Measurements from ENCODE around the gene ZDHHC14. TPM values are rescaled to one million over a fixed set of nuclear protein-coding genes. Genes with fewer than 3 reads are reported as not detected.

The ZDHHC14 gene
- total and polyA plus RNA-seq, 2 experiments from 2014 or later: 3.0 to 7.4 TPM

DNA sequence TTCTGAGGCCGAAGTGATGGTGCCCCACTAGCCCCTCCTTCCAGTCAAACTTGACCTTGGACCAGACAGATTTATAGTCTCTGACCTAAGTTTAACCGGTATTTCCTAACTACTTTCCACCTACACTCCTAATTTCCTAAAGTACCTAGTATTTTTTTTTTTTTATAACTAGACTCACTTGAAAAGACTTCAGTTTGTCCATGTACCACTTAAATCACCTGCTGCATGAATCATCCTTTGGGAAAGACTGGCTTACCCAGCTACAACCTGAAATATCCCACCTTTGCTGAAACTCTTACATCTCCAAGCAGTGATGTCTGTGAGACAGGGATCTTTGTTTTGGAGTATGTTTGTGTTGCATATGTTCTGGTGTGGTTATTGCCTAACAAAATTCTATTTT is 71.1 kb downstream of the ZDHHC14 start (continued):
- TF ChIP-seq, protein P1, sequence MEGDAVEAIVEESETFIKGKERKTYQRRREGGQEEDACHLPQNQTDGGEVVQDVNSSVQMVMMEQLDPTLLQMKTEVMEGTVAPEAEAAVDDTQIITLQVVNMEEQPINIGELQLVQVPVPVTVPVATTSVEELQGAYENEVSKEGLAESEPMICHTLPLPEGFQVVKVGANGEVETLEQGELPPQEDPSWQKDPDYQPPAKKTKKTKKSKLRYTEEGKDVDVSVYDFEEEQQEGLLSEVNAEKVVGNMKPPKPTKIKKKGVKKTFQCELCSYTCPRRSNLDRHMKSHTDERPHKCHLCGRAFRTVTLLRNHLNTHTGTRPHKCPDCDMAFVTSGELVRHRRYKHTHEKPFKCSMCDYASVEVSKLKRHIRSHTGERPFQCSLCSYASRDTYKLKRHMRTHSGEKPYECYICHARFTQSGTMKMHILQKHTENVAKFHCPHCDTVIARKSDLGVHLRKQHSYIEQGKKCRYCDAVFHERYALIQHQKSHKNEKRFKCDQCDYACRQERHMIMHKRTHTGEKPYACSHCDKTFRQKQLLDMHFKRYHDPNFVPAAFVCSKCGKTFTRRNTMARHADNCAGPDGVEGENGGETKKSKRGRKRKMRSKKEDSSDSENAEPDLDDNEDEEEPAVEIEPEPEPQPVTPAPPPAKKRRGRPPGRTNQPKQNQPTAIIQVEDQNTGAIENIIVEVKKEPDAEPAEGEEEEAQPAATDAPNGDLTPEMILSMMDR (conservative IDR thresholded peaks at IDR 0.05; ENCODE audit: low read depth in 2 of 2): no peak
- TF ChIP-seq, protein P2, sequence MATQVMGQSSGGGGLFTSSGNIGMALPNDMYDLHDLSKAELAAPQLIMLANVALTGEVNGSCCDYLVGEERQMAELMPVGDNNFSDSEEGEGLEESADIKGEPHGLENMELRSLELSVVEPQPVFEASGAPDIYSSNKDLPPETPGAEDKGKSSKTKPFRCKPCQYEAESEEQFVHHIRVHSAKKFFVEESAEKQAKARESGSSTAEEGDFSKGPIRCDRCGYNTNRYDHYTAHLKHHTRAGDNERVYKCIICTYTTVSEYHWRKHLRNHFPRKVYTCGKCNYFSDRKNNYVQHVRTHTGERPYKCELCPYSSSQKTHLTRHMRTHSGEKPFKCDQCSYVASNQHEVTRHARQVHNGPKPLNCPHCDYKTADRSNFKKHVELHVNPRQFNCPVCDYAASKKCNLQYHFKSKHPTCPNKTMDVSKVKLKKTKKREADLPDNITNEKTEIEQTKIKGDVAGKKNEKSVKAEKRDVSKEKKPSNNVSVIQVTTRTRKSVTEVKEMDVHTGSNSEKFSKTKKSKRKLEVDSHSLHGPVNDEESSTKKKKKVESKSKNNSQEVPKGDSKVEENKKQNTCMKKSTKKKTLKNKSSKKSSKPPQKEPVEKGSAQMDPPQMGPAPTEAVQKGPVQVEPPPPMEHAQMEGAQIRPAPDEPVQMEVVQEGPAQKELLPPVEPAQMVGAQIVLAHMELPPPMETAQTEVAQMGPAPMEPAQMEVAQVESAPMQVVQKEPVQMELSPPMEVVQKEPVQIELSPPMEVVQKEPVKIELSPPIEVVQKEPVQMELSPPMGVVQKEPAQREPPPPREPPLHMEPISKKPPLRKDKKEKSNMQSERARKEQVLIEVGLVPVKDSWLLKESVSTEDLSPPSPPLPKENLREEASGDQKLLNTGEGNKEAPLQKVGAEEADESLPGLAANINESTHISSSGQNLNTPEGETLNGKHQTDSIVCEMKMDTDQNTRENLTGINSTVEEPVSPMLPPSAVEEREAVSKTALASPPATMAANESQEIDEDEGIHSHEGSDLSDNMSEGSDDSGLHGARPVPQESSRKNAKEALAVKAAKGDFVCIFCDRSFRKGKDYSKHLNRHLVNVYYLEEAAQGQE (IDR thresholded peaks at IDR 0.05; ENCODE audit: unreplicated experiment): no peak
- TF ChIP-seq CREB1 (CRISPR knock-in tag; IDR thresholded peaks at IDR 0.05; ENCODE audit: low read depth) (no peak), ZNF114 (CRISPR knock-in tag; IDR thresholded peaks at IDR 0.05) (no peak), STAT1 (IDR thresholded peaks at IDR 0.05; ENCODE audit: unreplicated experiment) (no peak), POLR2AphosphoS5 (IDR thresholded peaks at IDR 0.05; ENCODE audit: low read depth) (no peak)
- TF ChIP-seq, protein P3, sequence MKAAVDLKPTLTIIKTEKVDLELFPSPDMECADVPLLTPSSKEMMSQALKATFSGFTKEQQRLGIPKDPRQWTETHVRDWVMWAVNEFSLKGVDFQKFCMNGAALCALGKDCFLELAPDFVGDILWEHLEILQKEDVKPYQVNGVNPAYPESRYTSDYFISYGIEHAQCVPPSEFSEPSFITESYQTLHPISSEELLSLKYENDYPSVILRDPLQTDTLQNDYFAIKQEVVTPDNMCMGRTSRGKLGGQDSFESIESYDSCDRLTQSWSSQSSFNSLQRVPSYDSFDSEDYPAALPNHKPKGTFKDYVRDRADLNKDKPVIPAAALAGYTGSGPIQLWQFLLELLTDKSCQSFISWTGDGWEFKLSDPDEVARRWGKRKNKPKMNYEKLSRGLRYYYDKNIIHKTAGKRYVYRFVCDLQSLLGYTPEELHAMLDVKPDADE (IDR thresholded peaks at IDR 0.05): no peak

DNA sequence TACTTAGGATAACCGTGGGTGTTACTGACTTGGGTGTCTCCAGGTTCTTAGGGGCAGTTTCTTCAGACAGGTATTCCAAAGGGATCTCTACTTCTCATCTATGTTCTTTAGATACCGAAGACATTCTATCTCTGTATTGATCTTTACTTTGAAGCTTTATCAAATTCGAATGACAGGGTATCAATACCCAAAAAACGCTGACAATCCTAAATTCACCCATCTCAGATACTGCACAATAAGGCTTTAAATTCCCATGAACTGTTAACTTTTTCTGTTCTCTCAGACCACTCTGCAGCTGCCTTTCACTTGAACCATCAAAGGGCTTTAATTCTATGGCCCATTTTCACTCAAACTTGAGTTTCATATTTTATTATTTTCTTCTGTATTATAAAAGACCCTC is 72.1 kb downstream of the ZDHHC14 start:
- no peaks in the 10 kb centered on the region; the same call in 2 of the 3 replicates for H3K9me3 Mint-ChIP-seq
- no peak overlapping the region for H3K27ac Mint-ChIP-seq
- ATAC-seq (no peak), DNase-seq (ENCODE audit: low spot score) (no peak)
- Histone ChIP-seq H3K9me2 (ENCODE audit: insufficient read depth) (no peaks in the 10 kb centered on the region), H3F3A (replicated peaks; ENCODE audit: low read depth) (0 out of 2 replicates have a peak, but pooled peaks cover 6% of the 10 kb centered on the region), H3K79me2 (replicated peaks; ENCODE audit: insufficient read depth) (no peaks in the 10 kb centered on the region), H2AFZ (no peak overlapping the region), H3K27me3 (ENCODE audit: insufficient read depth) (no peaks in the 10 kb centered on the region), H3K4me2 (no peak overlapping the region), H3K27ac (ENCODE audit: low read depth) (no peak overlapping the region), H3K36me3 (ENCODE audit: insufficient read depth) (no peaks in the 10 kb centered on the region), H4K20me1 (replicated peaks; ENCODE audit: insufficient read depth) (no peaks in the 10 kb centered on the region), H3K4me3 (no peak overlapping the region), H3K4me1 (ENCODE audit: insufficient read depth) (peaks cover 16% of the 10 kb centered on the region)
- peaks cover 24% of the 10 kb centered on the region for H3K4me1 Mint-ChIP-seq
- H3K4me3 Mint-ChIP-seq: no peak overlapping the region
- H3K36me3 Mint-ChIP-seq (ENCODE audit: low read depth): no peaks in the 10 kb centered on the region
- peaks cover 8% of the 10 kb centered on the region for H3K27me3 Mint-ChIP-seq (ENCODE audit: insufficient read depth, low read depth, poor library complexity)
- no peak for TF ChIP-seq STAT1 (IDR thresholded peaks at IDR 0.05; ENCODE audit: unreplicated experiment)
- TF ChIP-seq, protein P4, sequence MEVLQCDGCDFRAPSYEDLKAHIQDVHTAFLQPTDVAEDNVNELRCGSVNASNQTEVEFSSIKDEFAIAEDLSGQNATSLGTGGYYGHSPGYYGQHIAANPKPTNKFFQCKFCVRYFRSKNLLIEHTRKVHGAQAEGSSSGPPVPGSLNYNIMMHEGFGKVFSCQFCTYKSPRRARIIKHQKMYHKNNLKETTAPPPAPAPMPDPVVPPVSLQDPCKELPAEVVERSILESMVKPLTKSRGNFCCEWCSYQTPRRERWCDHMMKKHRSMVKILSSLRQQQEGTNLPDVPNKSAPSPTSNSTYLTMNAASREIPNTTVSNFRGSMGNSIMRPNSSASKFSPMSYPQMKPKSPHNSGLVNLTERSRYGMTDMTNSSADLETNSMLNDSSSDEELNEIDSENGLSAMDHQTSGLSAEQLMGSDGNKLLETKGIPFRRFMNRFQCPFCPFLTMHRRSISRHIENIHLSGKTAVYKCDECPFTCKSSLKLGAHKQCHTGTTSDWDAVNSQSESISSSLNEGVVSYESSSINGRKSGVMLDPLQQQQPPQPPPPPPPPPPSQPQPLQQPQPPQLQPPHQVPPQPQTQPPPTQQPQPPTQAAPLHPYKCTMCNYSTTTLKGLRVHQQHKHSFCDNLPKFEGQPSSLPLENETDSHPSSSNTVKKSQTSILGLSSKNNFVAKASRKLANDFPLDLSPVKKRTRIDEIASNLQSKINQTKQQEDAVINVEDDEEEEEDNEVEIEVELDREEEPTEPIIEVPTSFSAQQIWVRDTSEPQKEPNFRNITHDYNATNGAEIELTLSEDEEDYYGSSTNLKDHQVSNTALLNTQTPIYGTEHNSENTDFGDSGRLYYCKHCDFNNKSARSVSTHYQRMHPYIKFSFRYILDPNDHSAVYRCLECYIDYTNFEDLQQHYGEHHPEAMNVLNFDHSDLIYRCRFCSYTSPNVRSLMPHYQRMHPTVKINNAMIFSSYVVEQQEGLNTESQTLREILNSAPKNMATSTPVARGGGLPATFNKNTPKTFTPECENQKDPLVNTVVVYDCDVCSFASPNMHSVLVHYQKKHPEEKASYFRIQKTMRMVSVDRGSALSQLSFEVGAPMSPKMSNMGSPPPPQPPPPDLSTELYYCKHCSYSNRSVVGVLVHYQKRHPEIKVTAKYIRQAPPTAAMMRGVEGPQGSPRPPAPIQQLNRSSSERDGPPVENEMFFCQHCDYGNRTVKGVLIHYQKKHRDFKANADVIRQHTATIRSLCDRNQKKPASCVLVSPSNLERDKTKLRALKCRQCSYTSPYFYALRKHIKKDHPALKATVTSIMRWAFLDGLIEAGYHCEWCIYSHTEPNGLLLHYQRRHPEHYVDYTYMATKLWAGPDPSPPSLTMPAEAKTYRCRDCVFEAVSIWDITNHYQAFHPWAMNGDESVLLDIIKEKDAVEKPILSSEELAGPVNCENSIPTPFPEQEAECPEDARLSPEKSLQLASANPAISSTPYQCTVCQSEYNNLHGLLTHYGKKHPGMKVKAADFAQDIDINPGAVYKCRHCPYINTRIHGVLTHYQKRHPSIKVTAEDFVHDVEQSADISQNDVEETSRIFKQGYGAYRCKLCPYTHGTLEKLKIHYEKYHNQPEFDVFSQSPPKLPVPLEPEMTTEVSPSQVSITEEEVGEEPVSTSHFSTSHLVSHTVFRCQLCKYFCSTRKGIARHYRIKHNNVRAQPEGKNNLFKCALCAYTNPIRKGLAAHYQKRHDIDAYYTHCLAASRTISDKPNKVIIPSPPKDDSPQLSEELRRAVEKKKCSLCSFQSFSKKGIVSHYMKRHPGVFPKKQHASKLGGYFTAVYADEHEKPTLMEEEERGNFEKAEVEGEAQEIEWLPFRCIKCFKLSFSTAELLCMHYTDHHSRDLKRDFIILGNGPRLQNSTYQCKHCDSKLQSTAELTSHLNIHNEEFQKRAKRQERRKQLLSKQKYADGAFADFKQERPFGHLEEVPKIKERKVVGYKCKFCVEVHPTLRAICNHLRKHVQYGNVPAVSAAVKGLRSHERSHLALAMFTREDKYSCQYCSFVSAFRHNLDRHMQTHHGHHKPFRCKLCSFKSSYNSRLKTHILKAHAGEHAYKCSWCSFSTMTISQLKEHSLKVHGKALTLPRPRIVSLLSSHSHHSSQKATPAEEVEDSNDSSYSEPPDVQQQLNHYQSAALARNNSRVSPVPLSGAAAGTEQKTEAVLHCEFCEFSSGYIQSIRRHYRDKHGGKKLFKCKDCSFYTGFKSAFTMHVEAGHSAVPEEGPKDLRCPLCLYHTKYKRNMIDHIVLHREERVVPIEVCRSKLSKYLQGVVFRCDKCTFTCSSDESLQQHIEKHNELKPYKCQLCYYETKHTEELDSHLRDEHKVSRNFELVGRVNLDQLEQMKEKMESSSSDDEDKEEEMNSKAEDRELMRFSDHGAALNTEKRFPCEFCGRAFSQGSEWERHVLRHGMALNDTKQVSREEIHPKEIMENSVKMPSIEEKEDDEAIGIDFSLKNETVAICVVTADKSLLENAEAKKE (CRISPR knock-in tag; IDR thresholded peaks at IDR 0.05): no peak
- no peak for TF ChIP-seq CREB1 (CRISPR knock-in tag; IDR thresholded peaks at IDR 0.05; ENCODE audit: low read depth)
- TF ChIP-seq, protein P3 (IDR thresholded peaks at IDR 0.05): no peak
- TF ChIP-seq EZH2phosphoT487 (IDR thresholded peaks at IDR 0.05; ENCODE audit: unreplicated experiment): no peak
